Activated T-helper 9 cell treated with anti-CD3 and anti-CD28 coated beads, Interleukin-2, amount 50 U/mL, for 16 hours (primary cell): ENCODE measurements around the gene NME7.
"Not testable (repeated sequence)": the region's sequence is repeated elsewhere in the genome, so short reads cannot be mapped to it uniquely, and the experiment has no call there.

Experiments
- DNase-seq: peaks from one replicate; pipeline ENCODE4 v3.0.0-alpha.2; 2020; ENCODE audit warnings: low read depth

The NME7 gene

DNA sequence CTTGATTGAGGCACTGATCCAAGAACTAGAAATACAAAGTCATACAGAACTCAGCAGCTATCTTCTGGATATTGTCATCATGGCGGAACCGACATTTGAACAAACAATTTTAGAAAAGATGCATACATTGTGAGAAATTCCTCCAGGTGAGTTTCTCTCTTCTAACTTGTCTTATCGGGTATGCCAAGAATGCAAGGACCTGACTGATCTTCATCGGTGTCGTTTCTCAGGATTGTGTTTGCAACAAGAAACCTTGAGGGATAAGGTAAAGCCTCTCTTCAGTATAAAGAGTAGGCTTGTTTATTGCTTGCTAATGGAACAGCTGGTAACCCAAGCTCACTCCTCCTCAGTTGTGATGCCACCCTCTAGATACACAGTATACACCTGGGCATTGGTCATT, 62.2 kb downstream of the NME7 start:
- no peak for DNase-seq

DNA sequence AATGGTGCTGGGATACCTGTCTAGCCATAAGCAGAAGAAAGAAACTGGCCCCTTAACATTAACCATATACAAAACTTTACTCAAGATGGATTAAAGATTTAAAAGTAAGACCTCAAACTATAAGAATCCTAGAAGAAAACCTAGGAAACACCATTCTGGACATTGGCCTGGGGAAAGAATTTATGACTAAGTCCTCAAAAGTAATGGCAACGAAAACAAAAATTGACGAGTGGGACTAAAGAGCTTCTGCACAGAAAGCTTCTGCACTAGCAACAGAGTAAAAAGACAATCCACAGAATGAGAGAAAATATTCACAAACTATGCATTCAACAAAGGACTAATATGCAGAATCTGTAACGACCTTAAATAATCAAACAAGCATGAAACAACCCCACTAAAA, 66.7 kb downstream of the NME7 start:
- DNase-seq = no peak

DNA sequence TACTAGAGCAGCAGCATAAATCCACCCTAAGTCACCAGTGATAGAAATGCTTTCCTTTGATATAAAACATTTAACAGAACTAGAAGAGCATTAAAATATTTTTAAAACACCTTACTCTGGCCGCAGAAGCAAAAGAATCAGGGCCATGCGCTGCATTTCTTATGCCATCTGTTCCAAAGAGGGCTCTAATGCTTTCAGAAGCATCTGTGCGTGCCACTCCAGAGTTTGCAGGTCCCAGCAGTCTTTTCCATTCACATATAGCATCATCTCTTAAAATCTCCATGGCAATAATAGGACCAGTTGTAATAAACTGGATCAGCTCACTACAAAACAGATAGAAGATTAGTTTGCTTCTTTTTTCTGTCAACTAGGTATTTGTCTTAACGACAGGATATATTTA, 69.2 kb downstream of the NME7 start:
- no peak for DNase-seq

DNA sequence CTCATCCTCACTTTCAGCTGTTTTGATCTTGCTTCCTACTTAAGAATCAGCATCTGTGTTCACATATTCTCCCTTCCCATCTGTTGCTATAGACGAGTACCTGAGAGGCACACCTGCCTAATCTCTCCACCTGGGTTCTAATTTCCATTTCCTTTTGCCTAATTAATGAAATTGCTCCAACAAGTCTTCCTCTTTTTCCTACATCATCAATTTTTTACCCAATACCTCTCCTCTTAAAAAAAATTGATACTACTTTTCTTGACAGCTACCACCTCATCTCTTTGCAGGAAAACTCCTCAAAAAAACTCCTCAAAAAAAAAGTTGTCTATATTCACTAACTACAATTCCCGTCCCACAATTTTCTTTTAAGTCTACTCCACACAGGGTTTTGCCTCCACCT, 71.8 kb downstream of the NME7 start:
- DNase-seq = no peak

DNA sequence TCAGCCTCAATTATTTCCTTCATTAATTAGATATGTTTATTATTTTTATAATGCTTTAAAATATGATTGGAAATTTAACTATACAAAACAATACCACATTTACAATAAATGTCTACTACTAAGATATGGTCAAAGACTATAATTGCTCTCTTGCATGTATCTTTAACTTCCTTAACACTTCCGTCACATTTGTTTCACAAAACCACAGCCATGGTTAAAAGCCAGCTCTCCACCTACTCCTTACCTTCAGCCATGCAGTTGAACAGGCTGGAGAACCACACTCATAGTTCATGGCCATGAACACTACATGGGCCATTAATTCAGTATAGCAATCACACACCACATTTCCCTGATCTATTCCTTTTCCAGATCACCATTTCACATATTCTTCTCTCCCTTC, 72.2 kb downstream of the NME7 start:
- no peak for DNase-seq

DNA sequence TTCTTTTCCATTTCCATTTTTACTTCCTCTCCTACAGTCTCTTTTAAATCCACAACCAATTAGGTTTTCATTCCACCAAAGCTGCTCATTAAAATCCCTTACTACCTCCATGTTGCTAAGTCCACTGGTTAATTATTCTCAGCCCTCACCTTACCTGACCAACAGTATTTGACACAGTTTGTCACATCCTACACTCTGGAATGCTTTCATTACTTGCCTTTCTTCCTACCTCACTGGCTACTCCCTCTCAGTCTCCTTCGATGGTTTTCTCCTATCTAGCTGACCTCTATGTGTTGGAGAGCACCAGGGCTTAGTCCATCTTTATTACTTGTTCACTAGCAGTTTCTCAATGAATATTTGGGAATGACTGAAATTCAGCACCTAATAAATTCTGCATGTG, 78.6 kb downstream of the NME7 start:
- no peak for DNase-seq

DNA sequence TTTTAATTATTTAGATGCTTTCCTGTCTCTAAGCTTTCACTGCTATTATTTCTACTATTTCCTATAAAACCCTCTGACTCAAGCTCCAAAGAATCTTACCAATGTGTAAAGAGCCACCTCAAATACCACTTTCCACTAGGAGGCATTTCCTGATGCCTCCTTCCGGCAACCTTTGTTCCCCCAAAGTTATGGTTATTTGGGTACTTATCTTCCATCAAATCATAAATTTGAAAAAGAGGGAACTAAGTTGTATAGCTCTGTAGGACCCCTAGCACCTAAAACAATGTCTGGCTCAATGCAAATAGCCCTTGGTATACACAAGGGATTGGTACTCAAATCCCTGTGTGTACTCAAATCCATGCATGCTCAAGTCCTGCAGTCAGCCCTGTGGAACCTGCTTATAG, 79.6 kb downstream of the NME7 start:
- no peak for DNase-seq

DNA sequence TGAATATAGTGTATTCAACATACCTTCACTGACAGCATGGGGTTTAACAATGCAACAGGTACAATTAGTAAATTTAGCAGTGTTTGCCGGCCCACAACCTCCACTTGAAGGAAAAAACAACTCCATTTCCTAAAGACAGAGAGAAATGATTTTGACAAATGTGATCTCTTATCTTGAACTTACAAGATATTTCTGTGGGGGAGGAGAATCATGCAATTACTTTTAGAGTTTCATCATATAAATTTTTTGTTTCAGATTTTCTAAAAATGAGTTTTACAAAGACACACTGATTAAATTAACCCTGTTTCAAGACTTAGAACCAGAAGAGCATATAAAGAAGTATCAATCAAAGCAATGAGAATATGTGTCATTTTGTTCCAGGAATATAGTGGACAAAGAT, 80.3 kb downstream of the NME7 start:
- no peak for DNase-seq

DNA sequence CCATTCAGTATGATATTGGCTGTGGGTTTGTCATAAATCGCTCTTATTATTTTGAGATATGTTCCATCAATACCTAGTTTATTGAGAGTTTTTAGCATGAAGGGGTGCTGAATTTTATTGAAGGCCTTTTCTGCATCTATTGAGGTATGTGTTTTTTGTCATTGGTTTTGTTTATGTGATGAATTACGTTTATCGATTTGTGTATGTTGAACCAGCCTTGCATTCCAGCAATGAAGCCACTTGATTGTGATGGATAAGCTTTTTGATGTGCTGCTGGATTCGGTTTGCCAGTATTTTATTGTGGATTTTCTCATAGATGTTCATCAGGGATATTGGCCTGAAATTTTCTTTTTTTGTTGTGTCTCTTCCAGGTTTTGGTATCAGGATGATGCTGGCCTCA, 86.0 kb downstream of the NME7 start:
- not testable (repeated sequence) for DNase-seq

DNA sequence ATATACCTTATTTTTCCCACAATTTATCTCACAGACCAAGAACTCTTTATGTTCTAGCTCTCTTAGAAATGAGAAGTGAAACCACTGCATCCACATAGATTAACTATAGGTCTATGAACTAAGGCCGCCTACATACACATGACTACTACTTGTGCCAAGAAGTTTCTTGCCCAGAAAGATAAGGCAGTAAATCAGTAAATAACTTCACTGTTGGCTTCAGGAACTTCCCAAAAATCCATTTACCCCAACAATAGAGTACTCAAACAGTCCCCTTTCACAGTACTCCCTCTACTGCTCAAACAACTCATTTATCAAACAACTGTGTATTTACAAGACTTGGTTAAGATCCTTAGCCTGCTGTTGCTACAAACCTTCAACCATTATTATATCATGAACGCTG, 96.5 kb downstream of the NME7 start:
- DNase-seq = no peak

DNA sequence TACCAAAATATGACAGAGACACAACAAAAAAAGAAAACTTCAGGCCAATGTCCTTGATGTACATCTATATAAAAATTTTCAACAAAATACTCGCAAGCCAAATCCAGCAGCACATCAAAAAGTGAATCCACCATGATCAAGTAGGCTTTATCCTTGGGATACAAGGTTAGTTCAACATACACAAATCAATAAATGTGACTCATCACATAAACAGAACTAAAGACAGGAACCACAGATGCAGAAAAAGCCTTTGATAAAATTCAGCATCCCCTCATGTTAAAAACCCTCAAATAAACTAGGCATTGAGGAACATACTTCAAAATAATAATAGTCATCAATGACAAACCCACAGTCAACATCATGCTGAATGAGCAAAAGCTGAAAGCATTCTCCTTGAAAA, 101.5 kb downstream of the NME7 start:
- no peak for DNase-seq

DNA sequence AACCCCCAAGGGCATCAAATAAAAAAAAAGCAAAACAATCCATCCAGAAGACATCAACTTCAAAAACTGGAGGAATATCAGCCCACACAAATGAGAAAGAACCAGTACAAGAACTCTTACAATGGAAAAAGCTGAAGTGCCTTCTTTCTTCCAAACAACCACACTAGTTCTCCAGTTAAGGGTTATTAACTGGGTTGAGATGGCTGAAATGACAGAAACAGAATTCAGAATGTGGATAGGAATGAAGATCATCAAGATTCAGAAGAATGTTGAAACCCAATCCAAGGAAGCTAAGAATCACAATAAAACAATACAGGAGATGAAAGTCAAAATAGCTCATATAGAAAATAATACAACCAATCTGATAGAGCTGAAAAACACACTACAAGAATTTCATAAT, 104.5 kb downstream of the NME7 start:
- DNase-seq = no peak

DNA sequence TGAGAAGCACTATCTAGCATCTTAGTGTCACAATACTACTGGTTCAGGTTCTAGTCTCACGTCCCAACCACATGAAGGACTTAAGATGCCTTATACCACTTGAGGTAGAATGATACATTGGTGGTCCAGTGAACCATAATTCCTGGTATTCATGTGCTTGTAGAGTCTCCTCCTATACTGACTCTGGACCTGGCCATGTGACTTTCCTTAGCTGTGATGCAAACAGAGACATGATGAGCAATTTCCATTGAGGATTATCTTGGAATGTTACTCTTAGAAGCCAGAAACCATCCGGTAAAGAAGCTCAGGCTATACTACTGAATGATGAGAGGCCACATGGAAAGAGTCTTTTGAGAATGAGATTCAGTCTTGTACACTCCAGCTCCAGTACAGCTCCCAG, 105.7 kb downstream of the NME7 start:
- DNase-seq = no peak

DNA sequence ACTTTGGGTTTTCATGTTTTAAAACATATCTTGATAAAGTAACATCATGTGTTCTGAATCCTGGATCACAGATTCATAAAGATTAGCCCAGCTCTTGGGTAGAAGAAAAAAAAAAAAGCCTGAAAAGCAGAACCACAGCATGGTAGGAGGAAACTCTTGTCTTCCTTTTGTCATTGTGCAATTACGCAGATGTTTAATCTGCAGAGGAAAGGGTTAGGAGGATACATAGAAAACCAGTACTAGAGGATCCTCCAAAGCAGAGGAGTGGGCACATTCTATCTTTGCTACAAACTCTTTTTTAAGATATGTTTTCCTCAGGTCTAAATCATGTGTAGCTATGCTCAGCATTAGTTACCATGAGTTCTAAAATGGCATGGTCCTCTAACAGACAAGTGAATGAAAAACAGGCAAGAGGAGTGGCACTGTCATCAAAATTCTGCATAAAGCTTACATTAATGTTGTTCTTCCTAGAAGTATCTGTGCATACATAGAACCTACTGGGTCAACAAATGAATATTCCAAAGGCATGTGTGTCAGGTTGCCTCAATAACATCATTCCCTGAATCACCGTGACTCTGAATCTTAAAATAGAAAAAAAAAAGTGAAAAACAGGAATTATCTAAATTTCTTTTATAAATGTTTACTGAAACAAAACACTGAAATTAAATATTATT, 107.0 kb downstream of the NME7 start:
- DNase-seq = no peak

DNA sequence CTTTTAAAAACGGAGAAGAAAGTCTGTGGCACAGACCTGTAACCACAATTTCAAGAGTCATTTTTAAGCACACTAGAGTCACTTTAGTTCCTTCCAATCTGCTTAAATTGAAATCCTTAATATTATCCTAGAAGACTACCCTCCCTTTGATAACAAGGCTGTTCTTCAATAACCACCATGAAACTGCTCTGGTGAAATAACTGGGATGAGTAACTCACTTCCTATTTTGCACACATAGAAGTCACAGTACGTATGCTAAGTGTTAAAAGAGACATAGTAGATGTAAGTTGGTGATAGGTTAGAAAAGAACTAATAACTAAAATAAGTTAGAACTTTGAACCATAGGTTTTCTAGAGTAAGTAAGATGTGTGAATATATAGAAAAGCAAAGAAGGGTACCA, 107.8 kb downstream of the NME7 start:
- DNase-seq = no peak

DNA sequence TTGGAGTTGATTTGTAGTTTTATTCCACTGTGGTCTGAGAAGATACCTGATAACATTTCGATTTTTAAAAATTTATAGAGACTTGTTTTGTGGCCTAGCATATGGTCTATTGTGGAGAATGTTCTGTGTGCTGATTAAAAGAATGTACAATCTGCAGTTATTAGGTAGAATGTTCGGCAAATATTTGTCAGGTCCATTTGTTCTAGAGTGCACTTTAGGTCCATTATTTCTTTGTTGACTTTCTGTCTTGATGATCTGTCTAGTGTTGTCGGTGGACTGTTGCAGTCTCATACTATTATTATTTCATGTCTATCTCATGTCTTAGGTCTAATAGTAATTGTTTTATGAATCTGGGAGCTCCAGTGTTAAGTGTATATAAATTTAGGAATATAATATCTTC, 116.8 kb downstream of the NME7 start:
- no peak for DNase-seq

DNA sequence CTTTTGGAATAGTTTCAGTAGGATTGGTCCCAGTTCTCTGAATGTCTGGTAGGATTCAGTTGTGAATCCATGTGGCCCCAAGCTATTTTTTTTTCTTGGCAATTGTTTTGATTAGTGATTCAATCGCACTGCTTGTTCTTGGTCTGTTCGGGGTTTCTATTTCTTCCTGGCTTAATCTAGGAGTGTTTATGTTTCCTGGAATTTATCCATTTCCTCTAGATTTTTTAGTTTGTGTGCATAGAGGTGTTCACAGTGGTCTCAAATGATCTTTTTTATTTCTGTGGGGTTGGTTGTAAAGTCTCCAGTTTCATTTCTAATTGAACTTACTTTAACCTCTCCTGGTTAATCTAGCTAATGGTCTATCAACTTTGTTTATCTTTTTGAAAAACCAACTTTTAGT, 117.6 kb downstream of the NME7 start:
- DNase-seq = no peak

DNA sequence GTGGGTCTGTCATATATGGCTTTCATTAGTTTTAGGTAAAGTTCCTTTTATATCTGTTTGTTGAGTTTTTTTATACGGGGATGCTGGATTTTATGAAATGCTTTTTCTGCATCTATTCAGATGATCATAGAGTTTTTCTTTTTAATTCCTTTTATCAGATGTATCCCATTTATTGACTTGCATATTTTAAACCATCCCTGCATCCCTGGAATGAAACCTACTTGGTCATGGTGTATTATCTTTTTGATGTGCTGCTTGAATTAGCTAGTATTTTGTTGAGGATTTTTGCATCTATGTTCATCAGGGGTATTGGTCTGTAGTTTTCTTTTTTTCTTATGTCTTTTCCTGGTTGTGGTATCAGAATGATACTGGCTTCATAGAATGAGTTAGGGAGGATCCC, 118.0 kb downstream of the NME7 start:
- DNase-seq = no peak

DNA sequence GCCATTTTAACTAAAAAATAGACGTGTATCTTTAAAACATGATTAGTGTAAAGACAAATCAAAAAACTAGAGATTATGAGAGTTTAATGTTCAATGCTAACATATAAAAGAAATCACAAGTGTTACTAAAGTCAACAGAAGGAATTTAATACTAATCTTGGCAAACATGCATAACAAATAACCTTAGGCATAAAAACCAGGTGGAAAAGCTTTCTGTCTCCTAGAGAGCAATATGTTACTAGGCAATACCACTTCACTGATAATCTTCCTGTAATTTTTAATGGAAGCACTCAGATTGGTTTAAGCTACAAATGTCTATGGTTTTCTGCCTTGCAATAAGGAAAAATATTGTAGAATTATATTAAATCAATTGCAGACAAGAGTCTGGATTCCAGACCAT, 121.9 kb downstream of the NME7 start:
- no peak for DNase-seq

DNA sequence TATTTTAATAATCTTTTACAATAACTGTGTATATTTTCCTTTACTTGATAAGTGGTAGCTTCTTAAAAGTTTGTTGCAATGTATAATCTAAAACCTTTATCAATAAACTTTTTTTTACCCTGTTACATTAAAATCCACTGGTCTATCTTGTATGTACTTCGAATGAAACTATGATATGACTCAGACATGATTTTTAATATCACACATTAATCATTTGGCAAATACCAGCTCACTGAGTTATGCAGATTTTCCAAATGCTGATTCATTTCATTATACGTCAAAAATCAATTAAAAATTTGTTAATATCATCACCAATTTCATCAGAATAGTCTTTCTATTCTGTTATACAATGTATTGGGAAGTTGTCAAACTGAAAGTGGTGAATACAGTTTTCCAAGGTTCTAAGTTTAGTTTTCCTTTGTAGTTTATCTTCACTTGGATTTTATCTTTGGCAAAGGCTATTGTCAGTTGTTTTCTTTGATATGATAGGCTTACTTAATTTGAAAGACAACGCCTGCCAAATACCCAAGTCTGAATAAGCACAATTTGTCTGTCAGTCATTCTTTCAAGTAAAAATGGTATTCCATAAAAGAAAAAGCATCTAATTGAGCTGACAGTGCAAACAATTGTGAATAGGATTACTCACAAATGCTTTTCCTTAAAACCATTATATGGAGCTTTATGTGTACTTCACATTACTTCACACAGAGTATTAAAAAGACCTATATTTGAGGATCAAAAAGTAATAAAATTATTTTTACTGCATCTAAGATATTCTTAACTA, 127.0 kb downstream of the NME7 start:
- DNase-seq = no peak

DNA sequence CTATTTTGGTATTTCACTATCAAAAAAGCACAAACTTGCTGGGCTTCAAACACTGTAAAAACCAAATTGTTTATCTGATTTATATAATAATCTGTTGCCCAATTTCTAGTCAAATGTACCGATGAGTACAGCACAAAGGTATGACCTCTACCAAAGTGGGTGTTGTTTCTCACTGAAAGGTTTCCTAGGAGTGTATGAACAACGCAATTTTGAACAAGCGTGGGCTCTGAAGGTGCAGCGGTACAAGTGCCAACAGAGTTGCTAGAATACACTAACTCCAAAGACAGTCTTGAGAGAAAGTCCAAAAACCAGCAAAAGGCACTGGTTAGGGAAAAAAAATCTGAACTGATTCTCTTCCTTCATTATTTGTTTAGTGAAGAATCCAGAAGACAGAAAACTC, 130.7 kb downstream of the NME7 start:
- DNase-seq = no peak

DNA sequence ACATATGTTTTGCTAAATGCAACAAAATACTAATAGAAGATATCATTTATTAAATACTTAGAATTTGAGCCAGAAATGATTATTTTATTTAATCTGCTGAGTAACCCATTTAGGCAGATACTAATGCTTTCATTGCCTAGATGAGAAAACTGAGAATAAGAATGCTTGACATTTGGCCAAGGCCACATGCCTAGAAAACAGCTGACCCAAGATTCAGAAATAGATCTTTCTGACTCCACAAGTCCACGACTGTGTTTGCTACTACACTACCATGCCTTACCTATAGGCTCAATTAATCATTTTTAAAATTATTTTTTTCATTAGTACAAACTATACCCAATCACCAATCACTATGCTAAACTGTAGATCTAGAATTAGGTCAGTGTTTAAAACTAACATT, 131.5 kb downstream of the NME7 start:
- DNase-seq = no peak

DNA sequence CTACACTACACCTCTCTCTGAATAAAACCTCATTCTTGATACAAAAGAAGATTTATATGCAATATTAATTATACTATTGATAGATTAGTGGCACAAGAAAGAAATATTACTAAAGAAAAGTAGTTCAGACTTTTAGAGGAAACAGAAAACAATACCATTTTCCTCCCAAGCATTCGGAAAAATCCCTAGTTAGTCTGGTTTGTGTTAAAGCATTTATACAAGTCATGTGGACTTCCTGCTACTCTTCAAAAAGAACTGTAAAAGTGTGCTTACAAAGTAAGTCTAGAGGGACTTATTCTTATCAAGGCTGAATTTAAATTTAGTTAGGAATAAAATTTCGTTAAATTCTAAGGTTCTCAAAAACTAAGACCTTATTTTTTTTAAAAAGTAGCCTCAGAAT, 132.0 kb downstream of the NME7 start:
- no peak for DNase-seq

DNA sequence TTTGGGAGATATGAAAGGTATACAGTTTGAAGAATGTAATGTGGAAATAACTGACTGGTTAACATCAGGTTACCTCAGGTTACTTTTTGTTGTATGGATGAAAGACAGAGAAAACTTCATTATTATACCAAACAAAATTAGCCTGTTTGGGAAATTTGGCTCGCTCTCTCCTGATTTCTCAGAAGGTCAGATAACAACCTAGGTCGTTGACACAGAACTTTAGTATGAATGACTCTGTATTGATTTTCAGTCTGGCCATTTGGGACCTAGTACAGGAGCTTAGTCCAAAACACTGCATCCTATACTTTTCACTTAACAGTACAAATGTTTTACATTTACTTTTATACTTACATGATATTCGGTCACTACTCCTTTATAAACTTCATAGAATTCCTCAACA, 132.8 kb downstream of the NME7 start:
- no peak for DNase-seq
